Testis (tissue), 3 donors: ENCODE data around the gene CDH12. TPM values are rescaled to one million over a fixed set of nuclear protein-coding genes. Genes with fewer than 3 reads are reported as not detected.

ENCODE experiments used
- DNase-seq: peaks from one replicate; pipeline ENCODE4 v3.0.0-alpha.2; 2019
- H3K27ac ChIP-seq, 2 donors: fragments of 200-600 bp; sonication (generic); one replicate each; pipeline ENCODE4 v1.5.1; 2019
- H3K27me3 ChIP-seq: fragments of 200-600 bp; sonication (generic); one replicate; pipeline ENCODE4 v1.5.1; 2019
- H3K36me3 ChIP-seq: fragments of 200-600 bp; sonication (generic); one replicate; pipeline ENCODE4 v1.5.1; 2017; ENCODE audit warnings: low read depth; ENCODE audit errors: missing control alignments
- H3K4me1 ChIP-seq: fragments of 200-600 bp; sonication (generic); one replicate; pipeline ENCODE4 v1.5.1; 2019
- H3K4me3 ChIP-seq, 2 donors: fragments of 200-600 bp; sonication (generic); one replicate each; pipeline ENCODE4 v1.5.1; 2017 to 2019
- H3K9me3 ChIP-seq: fragments of 200-600 bp; sonication (generic); one replicate; pipeline ENCODE4 v1.5.1; 2017
- POLR2A ChIP-seq: fragments of 450-650 bp; IDR thresholded peaks from one replicate; pipeline ENCODE4 v1.6.1; 2017; ENCODE audit warnings: antibody characterized with exemption, mild to moderate bottlenecking, moderate library complexity
- WGBS, 2 donors: methylation state at CpG; one replicate each; pipeline ENCODE4 v1.1.5; 2018; 5-methylcytosine and 5-hydroxymethylcytosine counted together
- intact Hi-C: fragments of 100-400 bp; cut with DNase I; formaldehyde crosslinking; loops from one replicate; pipeline ENCODE4 v1.15.1; 2023; ENCODE audit warnings: low total_unique reads
- polyA plus RNA-seq: library from polyadenylated mRNA; stranded (reverse); fragments of 350-450 nt; fragmentation: Illumina TruSeq; extraction: RNeasy Lipid Tissue Mini Kit (QIAGEN cat#74804); gene quantifications from one replicate; pipeline ENCODE4 v1.2.3, GENCODE V29; 2014; ENCODE audit warnings: low read depth, low replicate concordance; ENCODE audit not compliant: insufficient read depth
- total RNA-seq, 2 donors: library from RNA; depleted of rRNA; stranded (reverse); fragments of >200 nt; gene quantifications; one replicate each; pipeline ENCODE4 v1.2.3, GENCODE V29; 2016
- TF ChIP-seq, protein P1 (sequence below), 3 experiments: fragments of 450-650 bp in 2 of 3; fragments of 200-600 bp in 1 of 3; sonication (generic) in 1 of 3; IDR thresholded peaks; one replicate each; pipeline ENCODE4 v1.5.1; 2016 to 2019; ENCODE audit warnings: antibody characterized with exemption in 3 of 3, mild to moderate bottlenecking in 2 of 3, moderate library complexity in 1 of 3

Gene CDH12
- total and polyA plus RNA-seq, 3 donors from 2014 or later: 0.87 to 2.3 (median 2.3) TPM

- Histone ChIP-seq H3K4me1 (no peaks in the 10 kb centered on the region), H3K9me3 (no peaks in the 10 kb centered on the region), H3K36me3 (no peaks in the 10 kb centered on the region), H3K27me3 (no peaks in the 10 kb centered on the region), H3K4me3 (no peak overlapping the region), H3K27ac (no peak overlapping the region)
- DNase-seq: no peak
- intact Hi-C loops: no loop called here
- WGBS, 2 donors: 83 to 97% methylated on average over 4 of the region's 4 CpGs
- no peak for TF ChIP-seq POLR2A
- TF ChIP-seq, protein P1, sequence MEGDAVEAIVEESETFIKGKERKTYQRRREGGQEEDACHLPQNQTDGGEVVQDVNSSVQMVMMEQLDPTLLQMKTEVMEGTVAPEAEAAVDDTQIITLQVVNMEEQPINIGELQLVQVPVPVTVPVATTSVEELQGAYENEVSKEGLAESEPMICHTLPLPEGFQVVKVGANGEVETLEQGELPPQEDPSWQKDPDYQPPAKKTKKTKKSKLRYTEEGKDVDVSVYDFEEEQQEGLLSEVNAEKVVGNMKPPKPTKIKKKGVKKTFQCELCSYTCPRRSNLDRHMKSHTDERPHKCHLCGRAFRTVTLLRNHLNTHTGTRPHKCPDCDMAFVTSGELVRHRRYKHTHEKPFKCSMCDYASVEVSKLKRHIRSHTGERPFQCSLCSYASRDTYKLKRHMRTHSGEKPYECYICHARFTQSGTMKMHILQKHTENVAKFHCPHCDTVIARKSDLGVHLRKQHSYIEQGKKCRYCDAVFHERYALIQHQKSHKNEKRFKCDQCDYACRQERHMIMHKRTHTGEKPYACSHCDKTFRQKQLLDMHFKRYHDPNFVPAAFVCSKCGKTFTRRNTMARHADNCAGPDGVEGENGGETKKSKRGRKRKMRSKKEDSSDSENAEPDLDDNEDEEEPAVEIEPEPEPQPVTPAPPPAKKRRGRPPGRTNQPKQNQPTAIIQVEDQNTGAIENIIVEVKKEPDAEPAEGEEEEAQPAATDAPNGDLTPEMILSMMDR (IDR thresholded peaks at IDR 0.05): no peak
Measured at GRCh38 chr5:22855824-22856223, 2.7 kb upstream of the CDH12 start.

DNA sequence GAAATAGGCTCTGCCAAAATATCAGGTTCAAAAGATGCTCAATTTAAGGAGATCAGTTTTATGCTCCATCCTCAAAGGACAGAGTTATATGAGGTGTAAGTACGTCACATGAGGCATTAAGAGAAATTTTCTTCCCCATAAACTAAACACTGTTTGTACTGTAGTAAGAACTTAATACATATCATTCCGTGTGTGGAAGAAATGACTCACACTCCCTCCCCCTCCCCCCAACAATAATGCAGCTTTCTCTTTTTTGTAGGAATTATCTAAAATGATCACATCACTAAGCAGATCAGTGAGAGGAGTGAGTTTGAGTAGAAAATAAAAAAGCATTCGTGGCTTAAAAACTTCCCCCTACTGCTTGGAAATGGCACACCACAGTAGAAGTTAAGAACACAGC lies 2.2 kb downstream of the CDH12 start:
- Histone ChIP-seq H3K9me3 (no peaks in the 10 kb centered on the region), H3K27ac (no peak overlapping the region), H3K27me3 (no peaks in the 10 kb centered on the region), H3K4me1 (no peaks in the 10 kb centered on the region), H3K36me3 (no peaks in the 10 kb centered on the region), H3K4me3 (no peak overlapping the region)
- no peak for DNase-seq
- 72 to 80% methylated on average over 3 of the region's 3 CpGs for WGBS, 2 donors
- intact Hi-C loops: no loop called here
- TF ChIP-seq, protein P1 (IDR thresholded peaks at IDR 0.05): no peak
- no peak for TF ChIP-seq POLR2A

- Histone ChIP-seq H3K27ac (no peak overlapping the region), H3K9me3 (no peaks in the 10 kb centered on the region), H3K27me3 (no peaks in the 10 kb centered on the region), H3K36me3 (no peaks in the 10 kb centered on the region), H3K4me1 (no peaks in the 10 kb centered on the region), H3K4me3 (no peak overlapping the region)
- TF ChIP-seq, protein P1 (IDR thresholded peaks at IDR 0.05): no peak
- TF ChIP-seq POLR2A: no peak
- intact Hi-C loops: no loop called here
- WGBS, 2 donors: 87 to 90% methylated on average over 2 of the region's 2 CpGs
- no peak for DNase-seq
Measured at GRCh38 chr5:22846693-22847092, 6.5 kb downstream of the CDH12 start.

- H3K9me3 ChIP-seq: no peaks in the 10 kb centered on the region
- H3K4me3 ChIP-seq: no peak overlapping the region
- no peaks in the 10 kb centered on the region for H3K27me3 ChIP-seq
- no peak for DNase-seq
- intact Hi-C loops: no loop called here
- no peak for TF ChIP-seq POLR2A
- TF ChIP-seq, protein P1 (IDR thresholded peaks at IDR 0.05): no peak
- H3K4me1 ChIP-seq: no peaks in the 10 kb centered on the region
- H3K36me3 ChIP-seq: no peaks in the 10 kb centered on the region
- no peak overlapping the region for H3K27ac ChIP-seq
- 84 to 85% methylated on average over 2 of the region's 2 CpGs for WGBS, 2 donors
Measured at GRCh38 chr5:22844636-22845035, 8.5 kb downstream of the CDH12 start.

DNA sequence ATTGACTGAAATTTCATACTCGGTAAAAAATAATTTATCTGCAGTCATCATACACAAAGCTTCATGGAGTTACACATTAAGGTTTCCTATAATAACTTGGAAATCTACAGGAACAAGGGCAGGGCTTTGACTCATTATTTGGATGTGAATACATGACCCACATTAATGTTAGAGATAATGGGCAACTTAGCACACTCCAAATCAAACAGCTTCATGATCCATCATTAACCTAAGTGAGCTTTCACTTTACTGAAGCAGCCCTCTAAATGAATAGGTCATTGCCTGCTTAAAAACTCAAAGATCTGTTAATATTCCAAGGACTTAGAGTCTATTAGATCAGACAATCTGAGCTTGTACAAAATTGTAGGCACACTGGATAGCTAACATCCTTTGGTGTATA lies 9.0 kb downstream of the CDH12 start:
- Histone ChIP-seq H3K9me3 (no peaks in the 10 kb centered on the region), H3K36me3 (no peaks in the 10 kb centered on the region), H3K4me3 (no peak overlapping the region), H3K27me3 (no peaks in the 10 kb centered on the region), H3K4me1 (no peaks in the 10 kb centered on the region), H3K27ac (no peak overlapping the region)
- TF ChIP-seq, protein P1 (IDR thresholded peaks at IDR 0.05): no peak
- no peak for TF ChIP-seq POLR2A
- intact Hi-C loops: no loop called here
- WGBS, 2 donors: 67 to 68% methylated on average over 1 of the region's 1 CpG
- DNase-seq: no peak
